ENCODE data around the gene ACSF3. TPM values are rescaled to one million over a fixed set of nuclear protein-coding genes. Genes with fewer than 3 reads are reported as not detected.
A peak's percentile ranks its signal among the peaks of the same experiment; 100 is the strongest.

ACSF3 gene
- polyA plus RNA-seq, 1 donor from 2014 or later, result 20.8 TPM

- H3K27ac ChIP-seq (ENCODE audit: low read length), result peak overlapping the region; percentile 34
- TF ChIP-seq TAF1 (IDR thresholded peaks at IDR 0.05; ENCODE audit: low read depth) (no peak), REST (IDR thresholded peaks at IDR 0.05; ENCODE audit: borderline replicate concordance) (no peak), EZH2 (IDR thresholded peaks at IDR 0.05; ENCODE audit: borderline replicate concordance, insufficient read depth, low read length, poor library complexity, severe bottlenecking) (no peak), CTCF (IDR thresholded peaks at IDR 0.05; ENCODE audit: poor library complexity, severe bottlenecking) (no peak), MXI1 (conservative IDR thresholded peaks at IDR 0.05; ENCODE audit: poor library complexity, severe bottlenecking) (no peak), EP300 (conservative IDR thresholded peaks at IDR 0.05; ENCODE audit: poor library complexity, severe bottlenecking) (no peak), POLR2AphosphoS5 (IDR thresholded peaks at IDR 0.05) (no peak), RAD21 (conservative IDR thresholded peaks at IDR 0.05) (no peak), SMC3 (conservative IDR thresholded peaks at IDR 0.05; ENCODE audit: poor library complexity) (no peak)
- peak overlapping the region; percentile 34 for H3K4me3 ChIP-seq (ENCODE audit: low read length)
- H2AFZ ChIP-seq (ENCODE audit: low read depth, low read length), result no peak overlapping the region
- peak overlapping the region; percentile 27 for H3K9ac ChIP-seq (ENCODE audit: low read length)
- H4K20me1 ChIP-seq (ENCODE audit: insufficient read depth), result no peaks in the 10 kb centered on the region
- H3K9me3 ChIP-seq (ENCODE audit: low read length), result no peaks in the 10 kb centered on the region
- H3F3A ChIP-seq (ENCODE audit: insufficient read depth, low read length, poor library complexity, severe bottlenecking), result no peaks in the 10 kb centered on the region
- no peak overlapping the region for H3K4me2 ChIP-seq (ENCODE audit: low read length)
- H3K27me3 ChIP-seq (ENCODE audit: insufficient read depth, low read depth, low read length), result no peaks in the 10 kb centered on the region
- no peaks in the 10 kb centered on the region for H3K9me2 ChIP-seq (ENCODE audit: insufficient read depth, low read length)
- H3K79me2 ChIP-seq (replicated peaks; ENCODE audit: insufficient read depth, low read length), result no peaks in the 10 kb centered on the region
- no peaks in the 10 kb centered on the region for H3K36me3 ChIP-seq (ENCODE audit: insufficient read depth, low read length)
Measured at GRCh38 chr16:89050119-89050867, 43.4 kb upstream of the ACSF3 start.

GRCh38 chr16:89050868-89051311 is 42.8 kb upstream of the ACSF3 start:
- Histone ChIP-seq H3K4me3 (ENCODE audit: low read length) (no peak overlapping the region), H3K27me3 (ENCODE audit: insufficient read depth, low read depth, low read length) (no peaks in the 10 kb centered on the region), H3K9me3 (ENCODE audit: low read length) (no peaks in the 10 kb centered on the region), H3K36me3 (ENCODE audit: insufficient read depth, low read length) (no peaks in the 10 kb centered on the region), H2AFZ (ENCODE audit: low read depth, low read length) (no peak overlapping the region), H3F3A (ENCODE audit: insufficient read depth, low read length, poor library complexity, severe bottlenecking) (no peaks in the 10 kb centered on the region), H3K79me2 (replicated peaks; ENCODE audit: insufficient read depth, low read length) (no peaks in the 10 kb centered on the region), H3K9me2 (ENCODE audit: insufficient read depth, low read length) (no peaks in the 10 kb centered on the region), H3K9ac (ENCODE audit: low read length) (no peak overlapping the region), H3K27ac (ENCODE audit: low read length) (no peak overlapping the region), H3K4me2 (ENCODE audit: low read length) (no peak overlapping the region), H4K20me1 (ENCODE audit: insufficient read depth) (no peaks in the 10 kb centered on the region)
- no peak for TF ChIP-seq REST (IDR thresholded peaks at IDR 0.05; ENCODE audit: borderline replicate concordance)
- TF ChIP-seq EP300 (conservative IDR thresholded peaks at IDR 0.05; ENCODE audit: poor library complexity, severe bottlenecking), result no peak
- no peak for TF ChIP-seq POLR2AphosphoS5 (IDR thresholded peaks at IDR 0.05)
- TF ChIP-seq RAD21 (conservative IDR thresholded peaks at IDR 0.05), result no peak
- TF ChIP-seq SMC3 (conservative IDR thresholded peaks at IDR 0.05; ENCODE audit: poor library complexity), result no peak
- no peak for TF ChIP-seq TAF1 (IDR thresholded peaks at IDR 0.05; ENCODE audit: low read depth)
- no peak for TF ChIP-seq EZH2 (IDR thresholded peaks at IDR 0.05; ENCODE audit: borderline replicate concordance, insufficient read depth, low read length, poor library complexity, severe bottlenecking)
- TF ChIP-seq CTCF (IDR thresholded peaks at IDR 0.05; ENCODE audit: poor library complexity, severe bottlenecking), result no peak
- TF ChIP-seq MXI1 (conservative IDR thresholded peaks at IDR 0.05; ENCODE audit: poor library complexity, severe bottlenecking), result no peak

Measured in neural cell (in vitro differentiated cells).